Smooth muscle cell (in vitro differentiated cells): ENCODE measurements around the gene DOCK7. TPM values are rescaled to one million over a fixed set of nuclear protein-coding genes. Genes with fewer than 3 reads are reported as not detected.
"Not testable (repeated sequence)": the region's sequence is repeated elsewhere in the genome, so short reads cannot be mapped to it uniquely, and the experiment has no call there.

ENCODE experiments used
- DNase-seq: peaks from one replicate; lab custom pipeline; 2025; ENCODE audit not compliant: unreplicated experiment; lab: John Stamatoyannopoulos, UW
- H2AFZ ChIP-seq: fragments of 200-600 bp; sonication (generic); 2 replicates; pipeline ENCODE4 v1.6.0; 2016; ENCODE audit warnings: antibody characterized with exemption, low read depth, mild to moderate bottlenecking
- H3F3A ChIP-seq: fragments of 200-600 bp; sonication (generic); 2 replicates; pipeline ENCODE4 v1.6.0; 2017; ENCODE audit warnings: antibody characterized with exemption, low read depth
- H3K27ac ChIP-seq: fragments of 200-600 bp; sonication (generic); 2 replicates; pipeline ENCODE4 v1.5.1; 2016; ENCODE audit warnings: low read depth, mild to moderate bottlenecking
- H3K27me3 ChIP-seq: fragments of 200-600 bp; sonication (generic); 2 replicates; pipeline ENCODE4 v1.6.1; 2016; ENCODE audit warnings: low read depth, mild to moderate bottlenecking
- H3K36me3 ChIP-seq: fragments of 200-600 bp; sonication (generic); 2 replicates; pipeline ENCODE4 v1.5.1; 2016; ENCODE audit warnings: low read depth
- H3K4me1 ChIP-seq: fragments of 200-600 bp; sonication (generic); 2 replicates; pipeline ENCODE4 v1.5.1; 2016; ENCODE audit warnings: low read depth
- H3K4me2 ChIP-seq: fragments of 200-600 bp; sonication (generic); 2 replicates; pipeline ENCODE4 v1.6.0; 2016; ENCODE audit warnings: mild to moderate bottlenecking
- H3K4me3 ChIP-seq: fragments of 200-600 bp; sonication (generic); 2 replicates; pipeline ENCODE4 v1.5.1; 2016; ENCODE audit warnings: mild to moderate bottlenecking
- H3K79me2 ChIP-seq: fragments of 200-600 bp; sonication (generic); 2 replicates; pipeline ENCODE4 v1.6.0; 2016; ENCODE audit warnings: low read depth, mild to moderate bottlenecking
- H3K9ac ChIP-seq: fragments of 200-600 bp; sonication (generic); 2 replicates; pipeline ENCODE4 v1.6.0; 2016; ENCODE audit warnings: low read depth
- H3K9me3 ChIP-seq: fragments of 200-600 bp; sonication (generic); replicated peaks from 2 replicates; pipeline ENCODE4 v1.5.1; 2016; ENCODE audit warnings: low read depth
- H4K20me1 ChIP-seq: fragments of 200-600 bp; sonication (generic); 2 replicates; pipeline ENCODE4 v1.6.0; 2016; ENCODE audit warnings: low read depth
- CTCF ChIP-seq: fragments of 200-600 bp; sonication (generic); IDR thresholded peaks from 2 replicates; pipeline ENCODE4 v1.5.1; 2017; ENCODE audit warnings: borderline replicate concordance, mild to moderate bottlenecking, antibody characterized with exemption; ENCODE audit not compliant: insufficient read depth, poor library complexity, severe bottlenecking
- WGBS: methylation state at CpG from one replicate; pipeline ENCODE4 v1.1.7; 2016; ENCODE audit warnings: low lambda C conversion rate; 5-methylcytosine and 5-hydroxymethylcytosine counted together
- polyA plus RNA-seq: library from polyadenylated mRNA; unstranded; fragments of >200 nt; fragmentation: Nextera tagmentation; extraction: Ambion mirVana; gene quantifications from 2 replicates; pipeline ENCODE4 v1.2.1, GENCODE V29; 2016
- total RNA-seq: library from RNA; depleted of rRNA; stranded (reverse); fragments of >200 nt; gene quantifications from 2 replicates; pipeline ENCODE4 v1.2.3, GENCODE V29; 2014

Gene DOCK7
- total and polyA plus RNA-seq, 2 experiments from 2014 or later: 19.6 to 81.3 TPM

GRCh38 chr1:62724430-62724829 lies 36.2 kb upstream of the DOCK7 start:
- Histone ChIP-seq H3F3A (no peaks in the 10 kb centered on the region), H3K79me2 (no peaks in the 10 kb centered on the region), H3K27me3 (no peaks in the 10 kb centered on the region), H3K9me3 (no peaks in the 10 kb centered on the region), H2AFZ (no peak overlapping the region), H3K4me2 (no peak overlapping the region), H3K36me3 (no peaks in the 10 kb centered on the region), H3K4me1 (peaks cover 15% of the 10 kb centered on the region), H4K20me1 (no peaks in the 10 kb centered on the region), H3K9ac (no peak overlapping the region), H3K4me3 (no peak overlapping the region), H3K27ac (no peak overlapping the region)
- DNase-seq: no peak
- TF ChIP-seq CTCF: no peak
- 91% methylated on average over 3 of the region's 3 CpGs for WGBS

GRCh38 chr1:62723883-62724282 lies 35.7 kb upstream of the DOCK7 start:
- Histone ChIP-seq H3F3A (no peaks in the 10 kb centered on the region), H4K20me1 (no peaks in the 10 kb centered on the region), H3K4me2 (no peak overlapping the region), H3K9ac (no peak overlapping the region), H3K9me3 (no peaks in the 10 kb centered on the region), H3K79me2 (no peaks in the 10 kb centered on the region), H3K36me3 (no peaks in the 10 kb centered on the region), H3K27ac (no peak overlapping the region), H3K4me1 (peaks cover 15% of the 10 kb centered on the region), H3K27me3 (no peaks in the 10 kb centered on the region), H2AFZ (no peak overlapping the region), H3K4me3 (no peak overlapping the region)
- no peak for TF ChIP-seq CTCF
- 84% methylated on average over 2 of the region's 2 CpGs for WGBS
- DNase-seq: no peak

GRCh38 chr1:62722796-62723195 lies 34.6 kb upstream of the DOCK7 start:
- Histone ChIP-seq H3F3A (no peaks in the 10 kb centered on the region), H3K9ac (no peak overlapping the region), H3K9me3 (no peaks in the 10 kb centered on the region), H3K27me3 (no peaks in the 10 kb centered on the region), H4K20me1 (no peaks in the 10 kb centered on the region), H3K79me2 (no peaks in the 10 kb centered on the region), H3K27ac (no peak overlapping the region), H3K36me3 (no peaks in the 10 kb centered on the region), H3K4me2 (no peak overlapping the region), H3K4me1 (peaks cover 15% of the 10 kb centered on the region), H2AFZ (no peak overlapping the region), H3K4me3 (no peak overlapping the region)
- TF ChIP-seq CTCF: no peak
- no peak for DNase-seq

- H3K27me3 ChIP-seq: no peaks in the 10 kb centered on the region
- no peak overlapping the region for H2AFZ ChIP-seq
- H3K4me2 ChIP-seq: no peak overlapping the region
- no peaks in the 10 kb centered on the region for H3K9me3 ChIP-seq
- peaks cover 13% of the 10 kb centered on the region for H3K4me1 ChIP-seq
- no peaks in the 10 kb centered on the region for H3K79me2 ChIP-seq
- no peaks in the 10 kb centered on the region for H3K36me3 ChIP-seq
- no peak overlapping the region for H3K4me3 ChIP-seq
- no peak overlapping the region for H3K27ac ChIP-seq
- no peak for TF ChIP-seq CTCF
- no peaks in the 10 kb centered on the region for H3F3A ChIP-seq
- 40% methylated on average over 4 of the region's 4 CpGs for WGBS
- DNase-seq: no peak
- H4K20me1 ChIP-seq: no peaks in the 10 kb centered on the region
- no peak overlapping the region for H3K9ac ChIP-seq
Measured at GRCh38 chr1:62720946-62721554, 32.9 kb upstream of the DOCK7 start.

GRCh38 chr1:62718400-62718799 lies 30.2 kb upstream of the DOCK7 start:
- H3K4me3 ChIP-seq, H3K9me3 ChIP-seq, H3K4me2 ChIP-seq, H3K4me1 ChIP-seq, H3K9ac ChIP-seq, H2AFZ ChIP-seq, H3K27ac ChIP-seq, DNase-seq, H3K27me3 ChIP-seq, H3K79me2 ChIP-seq, H3F3A ChIP-seq, H4K20me1 ChIP-seq, H3K36me3 ChIP-seq: not testable (repeated sequence)
- WGBS: 95% methylated on average over 2 of the region's 2 CpGs
